PC-9 (cell line): ENCODE data around the gene CYTH3. TPM values are rescaled to one million over a fixed set of nuclear protein-coding genes. Genes with fewer than 3 reads are reported as not detected.

Experiments
- BruUV-seq: library from RNA; stranded (reverse); fragments of 400-500 nt; replicated peaks from 2 replicates; lab custom pipeline; 2021; lab: Mats Ljungman, UMichigan
- CTCF ChIA-PET: fragments of 300-600 bp; sonication (Branson Sonifier 250); formaldehyde crosslinking; loops from one replicate; lab custom pipeline; 2022; ENCODE audit warnings: antibody characterized with exemption; lab: Charles Lee
- POLR2A ChIA-PET: fragments of 300-600 bp; sonication (Branson Sonifier 250); formaldehyde crosslinking; loops from one replicate; lab custom pipeline; 2022; ENCODE audit warnings: antibody characterized with exemption; ENCODE audit not compliant: unreplicated experiment; lab: Charles Lee
- DNase-seq, 2 experiments: peaks; one replicate each; pipeline versions ENCODE4 v3.0.0 to v3.0.0-alpha.2; 2015 to 2022; ENCODE audit warnings: mixed read lengths in 1 of 2
- H2AFZ ChIP-seq: fragments of 200-600 bp; sonication (generic); 2 replicates; pipeline ENCODE4 v1.8.1; 2017; ENCODE audit warnings: antibody characterized with exemption
- H3F3A ChIP-seq: fragments of 200-600 bp; sonication (generic); 2 replicates; pipeline ENCODE4 v1.8.1; 2017; ENCODE audit warnings: antibody characterized with exemption, mild to moderate bottlenecking, low read depth; ENCODE audit not compliant: insufficient read depth
- H3K27ac ChIP-seq: fragments of 200-600 bp; sonication (generic); 2 replicates; pipeline ENCODE4 v1.6.1; 2016; ENCODE audit warnings: mixed run types
- H3K27me3 ChIP-seq: fragments of 200-600 bp; sonication (generic); 2 replicates; pipeline ENCODE4 v1.6.1; 2016; ENCODE audit warnings: low read depth, mixed run types; ENCODE audit not compliant: insufficient read depth
- H3K36me3 ChIP-seq: fragments of 200-600 bp; sonication (generic); 2 replicates; pipeline ENCODE4 v1.6.1; 2016; ENCODE audit warnings: low read depth, mixed run types
- H3K4me1 ChIP-seq: fragments of 200-600 bp; sonication (generic); replicated peaks from 2 replicates; pipeline ENCODE4 v1.6.1; 2016; ENCODE audit warnings: mixed run types; ENCODE audit not compliant: insufficient read depth
- H3K4me2 ChIP-seq: fragments of 200-600 bp; sonication (generic); 2 replicates; pipeline ENCODE4 v1.6.1; 2017; ENCODE audit warnings: mixed run types
- H3K4me3 ChIP-seq: fragments of 200-600 bp; sonication (generic); 2 replicates; pipeline ENCODE4 v1.6.1; 2016; ENCODE audit warnings: mixed run types
- H3K79me2 ChIP-seq: fragments of 200-600 bp; sonication (generic); 2 replicates; pipeline ENCODE4 v1.6.1; 2017; ENCODE audit warnings: low read depth, mixed run types
- H3K9me2 ChIP-seq: fragments of 200-600 bp; sonication (generic); 2 replicates; pipeline ENCODE4 v1.8.1; 2017; ENCODE audit warnings: mild to moderate bottlenecking; ENCODE audit not compliant: insufficient read depth
- H3K9me3 ChIP-seq: fragments of 200-600 bp; sonication (generic); 2 replicates; pipeline ENCODE4 v1.8.1; 2016; ENCODE audit warnings: low read depth; ENCODE audit not compliant: insufficient read depth
- H4K20me1 ChIP-seq: fragments of 200-600 bp; sonication (generic); 2 replicates; pipeline ENCODE4 v1.8.1; 2017; ENCODE audit not compliant: insufficient read depth
- EZH2 ChIP-seq: fragments of 200-600 bp; sonication (generic); IDR thresholded peaks from 2 replicates; pipeline ENCODE4 v1.8.0; 2017; ENCODE audit warnings: antibody characterized with exemption, low read depth
- intact Hi-C: fragments of 100-400 bp; cut with micrococcal nuclease; formaldehyde crosslinking; loops from one replicate; pipeline ENCODE4 v1.10.0; 2022; ENCODE audit not compliant: unreplicated experiment
- total RNA-seq: library from RNA; stranded (reverse); gene quantifications from 2 replicates; pipeline ENCODE4 v1.2.3, GENCODE V29; 2021
- TF ChIP-seq, protein P1 (sequence below): fragments of 200-600 bp; sonication (generic); conservative IDR thresholded peaks from 2 replicates; pipeline ENCODE4 v1.6.1; 2017; ENCODE audit warnings: mixed run types, antibody characterized with exemption, mild to moderate bottlenecking, moderate library complexity

CYTH3 gene
- total RNA-seq, 1 experiment from 2014 or later, result 84.4 TPM

DNA sequence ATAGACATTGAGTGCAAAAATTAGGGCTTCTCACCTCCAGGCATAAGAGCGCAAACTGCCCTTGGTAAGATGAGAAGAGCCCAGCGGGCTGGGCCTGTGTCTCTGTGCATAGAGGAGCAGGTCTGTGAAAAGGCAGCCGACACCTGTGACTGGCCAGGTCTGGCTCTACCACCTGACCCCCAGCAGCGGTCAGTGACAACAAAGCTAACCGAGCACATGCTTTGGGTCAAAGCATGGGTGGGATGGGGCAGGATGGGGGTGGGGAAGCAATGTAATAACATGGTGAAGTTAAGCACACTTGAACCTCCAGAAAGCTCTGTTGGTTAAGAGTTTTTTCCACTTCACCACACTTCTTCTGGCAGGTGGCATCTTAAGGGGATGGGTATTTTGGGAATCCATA, 29.3 kb downstream of the CYTH3 start:
- no peak overlapping the region for H3K4me2 ChIP-seq
- DNase-seq, result no peak
- H3K9me3 ChIP-seq, result peaks cover 2% of the 10 kb centered on the region; the same call in 1 of the 2 replicates
- peaks cover 31% of the 10 kb centered on the region for H3K79me2 ChIP-seq
- H2AFZ ChIP-seq, result no peak overlapping the region
- CTCF ChIA-PET, result no interaction called here
- no TSS peak for BruUV-seq
- POLR2A ChIA-PET, result no interaction called here
- H3K27ac ChIP-seq, result no peak overlapping the region
- no peaks in the 10 kb centered on the region; the same call in 1 of the 2 replicates for H3K9me2 ChIP-seq
- peaks cover 4% of the 10 kb centered on the region; the same call in 1 of the 2 replicates for H4K20me1 ChIP-seq
- no peaks in the 10 kb centered on the region for H3K27me3 ChIP-seq
- H3F3A ChIP-seq, result peaks cover 3% of the 10 kb centered on the region; the same call in 1 of the 2 replicates
- H3K4me3 ChIP-seq, result no peak overlapping the region
- no peak for TF ChIP-seq EZH2
- H3K4me1 ChIP-seq, result no peaks in the 10 kb centered on the region
- no peaks in the 10 kb centered on the region for H3K36me3 ChIP-seq
- intact Hi-C loops, result no loop called here

DNA sequence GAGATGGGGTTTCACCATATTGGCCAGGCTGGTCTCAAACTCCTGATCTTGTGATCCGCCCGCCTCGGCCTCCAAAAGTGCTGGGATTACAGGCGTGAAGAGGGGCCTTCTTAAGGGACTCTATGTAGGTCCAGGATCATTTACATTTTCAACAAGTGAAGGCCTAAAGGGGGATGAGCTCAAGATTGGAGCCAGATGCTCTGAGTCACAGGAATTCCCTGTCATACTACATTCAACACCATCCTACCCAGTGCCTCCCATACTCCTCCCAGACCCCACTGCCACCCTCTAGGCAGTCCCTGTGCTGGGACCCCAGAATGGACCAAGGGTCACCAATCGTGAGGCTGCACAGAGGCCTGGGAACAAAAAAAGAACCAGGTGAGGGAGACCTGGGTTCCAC, 29.9 kb downstream of the CYTH3 start:
- H3K4me3 ChIP-seq, result no peak overlapping the region
- POLR2A ChIA-PET, result no interaction called here
- H3K9me2 ChIP-seq, result no peaks in the 10 kb centered on the region; the same call in 1 of the 2 replicates
- H4K20me1 ChIP-seq, result peaks cover 8% of the 10 kb centered on the region; the same call in 1 of the 2 replicates
- intact Hi-C loops, result no loop called here
- H3K9me3 ChIP-seq, result peaks cover 2% of the 10 kb centered on the region; the same call in 1 of the 2 replicates
- TF ChIP-seq, protein P1, sequence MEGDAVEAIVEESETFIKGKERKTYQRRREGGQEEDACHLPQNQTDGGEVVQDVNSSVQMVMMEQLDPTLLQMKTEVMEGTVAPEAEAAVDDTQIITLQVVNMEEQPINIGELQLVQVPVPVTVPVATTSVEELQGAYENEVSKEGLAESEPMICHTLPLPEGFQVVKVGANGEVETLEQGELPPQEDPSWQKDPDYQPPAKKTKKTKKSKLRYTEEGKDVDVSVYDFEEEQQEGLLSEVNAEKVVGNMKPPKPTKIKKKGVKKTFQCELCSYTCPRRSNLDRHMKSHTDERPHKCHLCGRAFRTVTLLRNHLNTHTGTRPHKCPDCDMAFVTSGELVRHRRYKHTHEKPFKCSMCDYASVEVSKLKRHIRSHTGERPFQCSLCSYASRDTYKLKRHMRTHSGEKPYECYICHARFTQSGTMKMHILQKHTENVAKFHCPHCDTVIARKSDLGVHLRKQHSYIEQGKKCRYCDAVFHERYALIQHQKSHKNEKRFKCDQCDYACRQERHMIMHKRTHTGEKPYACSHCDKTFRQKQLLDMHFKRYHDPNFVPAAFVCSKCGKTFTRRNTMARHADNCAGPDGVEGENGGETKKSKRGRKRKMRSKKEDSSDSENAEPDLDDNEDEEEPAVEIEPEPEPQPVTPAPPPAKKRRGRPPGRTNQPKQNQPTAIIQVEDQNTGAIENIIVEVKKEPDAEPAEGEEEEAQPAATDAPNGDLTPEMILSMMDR, result no peak
- no peak for TF ChIP-seq EZH2
- no peaks in the 10 kb centered on the region for H3K27me3 ChIP-seq
- H3K36me3 ChIP-seq, result no peaks in the 10 kb centered on the region
- H3K4me2 ChIP-seq, result no peak overlapping the region
- no peak overlapping the region for H3K27ac ChIP-seq
- no peak for DNase-seq
- H3F3A ChIP-seq, result peaks cover 3% of the 10 kb centered on the region; the same call in 1 of the 2 replicates
- CTCF ChIA-PET, result no interaction called here
- no peaks in the 10 kb centered on the region for H3K4me1 ChIP-seq
- H2AFZ ChIP-seq, result no peak overlapping the region
- H3K79me2 ChIP-seq, result peaks cover 37% of the 10 kb centered on the region
- no TSS peak for BruUV-seq

DNA sequence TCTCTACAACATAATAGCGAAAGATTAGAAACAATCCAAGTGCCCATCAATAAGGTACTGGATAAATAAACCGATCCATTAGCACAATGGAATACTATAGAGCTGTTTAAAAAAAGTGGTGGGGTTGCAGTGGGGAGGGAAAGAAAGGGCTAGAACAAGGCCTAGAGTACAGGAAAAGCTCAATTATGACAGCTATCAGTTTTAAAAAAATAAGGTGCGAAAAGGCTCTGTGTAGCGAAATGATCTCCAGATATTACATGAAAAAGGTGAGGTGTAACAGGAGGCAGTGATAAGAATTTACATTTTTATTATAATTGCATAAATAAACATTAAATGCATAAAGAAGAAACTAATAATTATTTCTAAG, 30.8 kb downstream of the CYTH3 start:
- intact Hi-C loops, result no loop called here
- H3K36me3 ChIP-seq, result no peaks in the 10 kb centered on the region
- BruUV-seq, result no TSS peak
- ChIA-PET POLR2A (no interaction called here), CTCF (no interaction called here)
- H3K27me3 ChIP-seq, result no peaks in the 10 kb centered on the region
- H3K4me3 ChIP-seq, result no peak overlapping the region
- H3K9me2 ChIP-seq, result no peaks in the 10 kb centered on the region; the same call in 1 of the 2 replicates
- H4K20me1 ChIP-seq, result peaks cover 10% of the 10 kb centered on the region; the same call in 1 of the 2 replicates
- H3K4me1 ChIP-seq, result no peaks in the 10 kb centered on the region
- H3K79me2 ChIP-seq, result peaks cover 42% of the 10 kb centered on the region
- peaks cover 3% of the 10 kb centered on the region; the same call in 1 of the 2 replicates for H3F3A ChIP-seq
- TF ChIP-seq EZH2, result no peak
- TF ChIP-seq, protein P1, result no peak
- no peak overlapping the region for H3K27ac ChIP-seq
- H2AFZ ChIP-seq, result no peak overlapping the region
- no peak for DNase-seq
- peaks cover 2% of the 10 kb centered on the region; the same call in 1 of the 2 replicates for H3K9me3 ChIP-seq
- H3K4me2 ChIP-seq, result no peak overlapping the region
